NCI-H146 treated with DMSO at 0.1 percent for 48 hours (cell line): Measurements from ENCODE around the gene VIPR2.
"Not testable (repeated sequence)": the region's sequence is repeated elsewhere in the genome, so short reads cannot be mapped to it uniquely, and the experiment has no call there.

ENCODE experiments used
- DNase-seq: peaks from one replicate; lab custom pipeline; 2025; ENCODE audit not compliant: unreplicated experiment; lab: John Stamatoyannopoulos, UW

The VIPR2 gene

DNA sequence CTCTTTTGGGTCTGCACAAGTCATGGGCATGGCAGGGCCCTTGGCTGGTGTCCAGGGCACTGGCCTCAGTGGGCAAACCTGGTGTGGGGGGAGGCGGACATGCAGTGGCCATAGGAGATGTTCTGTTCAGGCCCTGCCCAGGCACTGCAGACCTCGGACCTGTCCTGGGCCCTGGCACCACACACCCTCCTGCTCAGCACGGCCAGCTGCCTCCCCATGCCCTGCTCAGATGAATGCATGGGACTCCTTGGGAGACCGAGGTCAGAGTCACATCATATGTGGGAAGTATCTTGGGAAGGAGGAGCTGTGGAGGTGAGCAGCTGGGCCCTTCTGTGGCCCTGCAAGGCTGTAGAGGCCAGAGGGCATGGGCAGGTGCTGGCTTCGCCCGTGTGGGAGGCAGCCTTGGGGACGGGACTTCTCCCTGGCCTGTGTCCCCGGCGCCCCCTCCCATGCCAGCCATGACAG lies 130.8 kb downstream of the VIPR2 start:
- no peak for DNase-seq

DNA sequence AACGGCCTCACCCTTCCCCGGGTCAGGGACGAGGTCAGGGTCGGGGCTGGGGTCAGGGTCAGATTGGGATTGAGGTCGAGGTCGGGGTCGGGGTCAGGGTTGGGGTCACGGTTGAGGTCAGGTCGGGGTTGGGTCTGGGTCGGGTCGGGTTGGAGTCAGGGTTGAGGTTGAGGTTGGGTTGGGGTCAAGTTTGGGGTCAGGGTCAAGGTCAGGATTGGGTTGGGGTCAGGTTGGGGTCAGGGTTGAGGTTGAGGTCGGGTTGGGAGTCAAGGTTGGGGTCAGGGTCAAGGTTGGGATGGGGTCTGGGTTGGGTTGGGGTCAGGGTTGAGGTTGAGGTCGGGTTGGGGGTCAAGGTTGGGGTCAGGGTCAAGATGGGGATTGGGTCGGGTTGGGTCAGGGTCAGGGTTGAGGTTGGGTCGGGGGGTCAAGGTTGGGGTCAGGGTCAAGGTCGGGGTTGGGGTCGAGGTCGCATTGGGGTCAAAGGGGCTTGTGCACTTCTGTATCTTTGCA lies 131.4 kb downstream of the VIPR2 start:
- no peak for DNase-seq

DNA sequence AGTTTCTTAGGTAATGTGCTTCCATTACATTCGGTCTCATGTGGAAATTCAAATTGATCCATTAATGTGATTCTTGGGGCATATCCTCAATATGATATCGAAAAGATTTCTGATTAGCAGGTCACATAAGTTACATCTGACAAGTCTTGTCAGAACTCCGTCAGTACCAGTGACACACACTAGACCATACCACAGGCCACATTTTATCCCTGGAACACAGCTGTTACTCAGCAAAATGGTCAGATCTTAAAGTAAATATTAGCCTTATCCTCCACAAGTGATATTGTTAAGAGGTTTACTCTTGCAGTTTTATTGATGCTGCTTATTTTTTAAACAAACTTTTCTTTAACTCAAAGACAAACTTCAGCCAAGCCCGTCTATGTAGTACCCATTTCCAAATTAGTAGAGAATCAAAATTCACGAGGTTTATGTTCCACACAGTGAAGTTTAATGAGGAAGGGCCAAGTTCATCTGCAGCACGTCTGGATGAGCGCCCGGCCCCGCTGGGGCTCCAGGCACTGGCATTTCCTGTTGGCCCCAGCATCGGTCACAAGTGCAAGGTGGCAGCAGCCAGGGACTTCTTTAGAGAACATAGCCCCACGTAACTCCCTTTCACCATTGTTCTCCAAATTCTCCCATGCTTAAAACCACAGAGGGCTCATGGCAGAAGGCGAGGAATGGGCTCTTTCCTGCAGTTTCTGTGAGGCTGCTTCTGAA lies 132.2 kb downstream of the VIPR2 start:
- DNase-seq: no peak

DNA sequence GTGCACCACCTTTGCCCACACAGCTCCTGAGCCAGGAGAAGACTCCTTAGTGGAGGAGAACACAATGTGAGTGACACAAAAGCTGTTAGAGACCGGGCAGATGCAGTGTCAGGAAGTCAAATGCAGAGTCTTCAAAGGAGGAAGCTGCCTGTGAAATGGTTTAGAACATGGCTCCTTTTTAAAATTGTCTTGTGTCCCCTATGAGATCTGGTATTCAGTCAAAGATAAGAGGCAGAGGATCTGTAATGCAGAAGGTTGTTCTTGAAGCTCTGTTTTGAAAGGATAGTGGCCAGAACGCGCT lies 133.0 kb downstream of the VIPR2 start:
- no peak for DNase-seq

DNA sequence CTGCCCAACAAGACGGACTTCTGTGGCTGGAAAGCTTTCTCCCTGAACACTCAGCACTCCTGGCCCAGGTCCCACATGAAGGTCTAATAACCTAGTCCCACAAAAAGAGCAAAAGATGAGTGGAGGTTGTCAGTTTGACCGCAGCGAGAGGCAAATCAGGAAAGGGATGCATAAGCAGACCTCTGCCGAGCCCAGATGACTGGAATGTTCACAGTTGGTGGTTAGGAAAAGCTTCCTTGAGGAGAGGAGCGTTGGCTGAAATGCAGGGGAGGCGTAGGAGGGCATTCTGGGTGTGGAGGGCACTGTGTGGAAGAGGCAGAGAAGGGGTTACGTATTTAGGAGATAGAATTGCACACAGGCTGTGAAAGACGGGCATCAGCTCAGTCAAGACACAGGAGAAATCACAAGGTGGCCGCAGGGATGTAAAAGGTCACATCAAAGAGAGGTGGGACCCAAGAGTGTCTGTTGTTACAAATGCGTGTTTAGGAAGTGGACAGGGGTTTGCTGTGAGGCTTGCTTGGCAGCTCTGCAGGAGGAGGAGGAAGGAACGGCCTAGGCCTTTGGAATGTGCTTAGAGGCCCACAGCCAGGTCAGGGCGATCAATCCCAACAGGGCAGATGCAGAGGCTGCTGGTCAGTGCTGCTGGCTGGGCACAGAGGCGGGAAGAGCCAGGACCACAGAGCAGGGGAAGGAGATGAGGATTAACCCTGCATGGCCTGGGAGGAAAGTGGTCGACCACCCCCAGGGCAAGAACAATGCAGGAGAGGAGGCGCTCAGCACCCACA lies 133.5 kb downstream of the VIPR2 start:
- no peak for DNase-seq

DNA sequence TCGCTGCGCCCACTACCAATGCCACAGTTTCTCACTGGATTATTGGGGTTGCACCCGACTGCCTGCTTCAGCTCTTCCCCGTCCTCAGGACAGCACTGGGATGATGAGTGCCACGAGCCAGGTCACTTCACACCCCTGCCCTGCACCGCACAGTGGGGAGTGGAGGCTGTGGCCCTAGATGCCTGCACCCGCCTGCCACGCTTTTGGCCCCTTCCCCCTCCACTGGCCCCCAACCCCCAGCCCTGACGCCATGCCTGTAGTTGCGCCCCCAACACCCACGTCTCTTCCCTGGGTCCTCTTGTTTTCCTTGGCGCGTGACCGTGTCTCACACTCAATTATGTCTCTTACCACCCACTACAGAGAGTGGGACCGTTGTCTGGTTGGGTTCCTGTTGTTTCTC lies 134.3 kb downstream of the VIPR2 start:
- DNase-seq: no peak

DNA sequence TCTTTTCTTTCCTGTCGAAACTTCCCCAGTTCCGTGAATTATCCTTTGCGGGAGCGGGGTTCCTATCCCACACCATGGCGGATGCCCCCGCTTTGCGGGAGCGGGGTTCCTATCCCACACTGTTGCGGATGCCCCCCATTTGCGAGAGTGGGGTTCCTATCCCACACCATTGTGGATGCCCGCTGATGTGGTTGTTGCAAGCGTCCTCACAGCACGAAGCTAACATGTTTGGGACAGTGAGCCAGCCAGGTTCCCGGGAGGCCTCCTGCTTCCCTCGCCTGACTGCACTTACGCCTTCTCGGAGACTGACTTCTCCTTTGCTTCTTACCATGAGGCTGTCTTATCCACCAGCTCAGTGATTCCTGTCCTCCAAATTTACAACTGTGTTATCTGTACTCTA lies 134.7 kb downstream of the VIPR2 start:
- no peak for DNase-seq

DNA sequence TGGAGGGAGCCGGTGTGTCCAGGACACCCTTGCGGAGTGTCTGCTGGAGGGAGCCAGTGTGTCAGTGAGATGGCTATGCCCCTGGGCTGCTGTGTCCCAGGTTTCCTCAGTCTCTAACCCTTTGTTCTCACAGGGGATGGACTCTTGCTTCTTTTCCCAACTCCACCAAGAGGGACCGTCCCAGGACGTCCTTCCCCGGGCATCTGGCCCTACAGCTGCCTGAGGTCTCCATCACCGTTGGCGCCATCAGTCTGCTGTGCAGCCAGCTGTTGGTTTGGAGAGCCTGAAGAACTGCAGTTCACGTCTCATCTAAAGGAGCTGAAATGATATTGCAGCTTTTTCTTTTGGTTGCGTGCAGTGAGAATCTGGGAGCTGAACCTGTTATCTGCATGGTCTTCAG lies 136.2 kb downstream of the VIPR2 start:
- DNase-seq: no peak

DNA sequence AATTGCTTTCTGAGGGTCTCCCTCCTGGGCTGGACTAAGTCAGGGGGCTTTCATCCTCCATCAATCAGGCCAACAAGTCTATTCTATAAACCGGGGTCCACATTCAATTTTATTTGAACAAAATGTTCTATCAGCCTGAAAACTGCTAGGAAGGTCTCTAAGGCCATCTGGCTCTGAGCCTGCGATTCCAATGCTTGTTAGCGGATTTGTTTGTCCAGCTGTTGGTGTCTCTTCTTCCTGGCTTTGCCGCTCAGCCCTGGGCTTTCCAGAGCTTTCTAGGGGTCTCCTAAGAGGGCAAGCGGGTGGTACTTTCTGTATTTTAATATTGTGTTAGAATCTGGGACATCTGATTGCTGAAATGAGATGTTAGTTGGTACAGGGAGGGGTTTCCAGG lies 136.7 kb downstream of the VIPR2 start:
- DNase-seq: no peak

DNA sequence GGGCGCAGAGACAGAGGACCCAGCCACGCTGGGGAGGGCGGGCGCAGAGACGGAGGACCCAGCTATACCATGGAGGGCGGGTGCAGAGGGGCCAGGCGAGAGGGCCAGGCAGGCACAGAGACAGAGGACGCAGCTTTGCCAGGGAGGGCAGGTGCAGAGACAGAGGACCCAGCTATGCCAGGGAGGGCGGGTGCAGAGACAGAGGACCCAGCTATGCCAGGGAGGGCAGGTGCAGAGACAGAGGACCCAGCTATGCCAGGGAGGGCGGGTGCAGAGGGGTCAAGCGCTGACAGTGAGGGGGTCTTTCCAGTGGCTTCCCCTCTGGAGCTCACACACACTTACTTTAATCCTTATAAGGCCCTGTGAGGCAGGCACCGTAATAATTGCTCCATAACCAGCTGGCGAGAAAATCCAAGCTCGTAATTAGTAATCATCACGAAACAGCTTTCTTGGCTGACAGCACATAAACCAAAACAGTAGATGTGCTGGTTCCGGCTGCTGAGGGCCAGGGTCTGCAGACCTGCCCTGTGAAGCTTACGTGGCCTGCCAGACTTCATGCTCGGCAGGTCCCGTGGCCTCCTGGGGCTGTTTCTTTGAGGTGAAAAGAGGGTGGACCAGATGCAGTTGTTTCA lies 137.2 kb downstream of the VIPR2 start:
- no peak for DNase-seq

DNA sequence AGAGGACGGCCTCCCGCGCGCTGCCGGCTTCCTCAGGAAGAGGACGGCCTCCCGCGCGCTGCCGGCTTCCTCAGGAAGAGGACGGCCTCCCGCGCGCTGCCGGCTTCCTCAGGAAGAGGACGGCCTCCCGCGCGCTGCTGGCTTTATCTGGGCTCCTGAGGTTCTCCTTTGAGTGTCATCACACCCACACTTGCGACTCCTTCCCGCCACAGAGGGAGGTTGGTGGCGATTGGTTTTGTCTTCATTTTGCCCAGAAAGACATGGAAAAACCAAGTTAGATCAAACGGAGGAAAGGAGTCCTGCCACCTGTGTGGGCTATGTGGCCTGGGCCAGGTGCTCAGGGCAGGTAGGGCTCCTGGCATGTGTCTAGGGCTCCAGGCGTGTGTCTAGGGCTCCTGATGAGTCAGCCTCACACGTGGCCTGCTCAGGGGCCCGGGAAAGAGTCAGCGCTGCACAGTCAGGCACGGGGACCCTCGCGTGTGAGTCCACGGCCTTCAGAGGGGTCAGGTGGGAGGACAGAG lies 138.0 kb downstream of the VIPR2 start:
- DNase-seq: no peak

DNA sequence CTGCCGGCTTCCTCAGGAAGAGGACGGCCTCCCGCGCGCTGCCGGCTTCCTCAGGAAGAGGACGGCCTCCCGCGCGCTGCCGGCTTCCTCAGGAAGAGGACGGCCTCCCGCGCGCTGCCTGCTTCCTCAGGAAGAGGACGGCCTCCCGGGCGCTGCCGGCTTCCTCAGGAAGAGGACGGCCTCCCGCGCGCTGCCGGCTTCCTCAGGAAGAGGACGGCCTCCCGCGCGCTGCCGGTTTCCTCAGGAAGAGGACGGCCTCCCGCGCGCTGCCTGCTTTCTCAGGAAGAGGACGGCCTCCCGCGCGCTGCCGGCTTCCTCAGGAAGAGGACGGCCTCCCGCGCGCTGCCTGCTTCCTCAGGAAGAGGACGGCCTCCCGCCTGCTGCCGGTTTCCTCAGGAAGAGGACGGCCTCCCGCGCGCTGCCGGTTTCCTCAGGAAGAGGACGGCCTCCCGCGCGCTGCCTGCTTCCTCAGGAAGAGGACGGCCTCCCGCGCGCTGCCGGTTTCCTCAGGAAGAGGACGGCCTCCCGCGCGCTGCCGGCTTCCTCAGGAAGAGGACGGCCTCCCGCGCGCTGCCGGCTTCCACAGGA lies 138.6 kb downstream of the VIPR2 start:
- DNase-seq: not testable (repeated sequence)

DNA sequence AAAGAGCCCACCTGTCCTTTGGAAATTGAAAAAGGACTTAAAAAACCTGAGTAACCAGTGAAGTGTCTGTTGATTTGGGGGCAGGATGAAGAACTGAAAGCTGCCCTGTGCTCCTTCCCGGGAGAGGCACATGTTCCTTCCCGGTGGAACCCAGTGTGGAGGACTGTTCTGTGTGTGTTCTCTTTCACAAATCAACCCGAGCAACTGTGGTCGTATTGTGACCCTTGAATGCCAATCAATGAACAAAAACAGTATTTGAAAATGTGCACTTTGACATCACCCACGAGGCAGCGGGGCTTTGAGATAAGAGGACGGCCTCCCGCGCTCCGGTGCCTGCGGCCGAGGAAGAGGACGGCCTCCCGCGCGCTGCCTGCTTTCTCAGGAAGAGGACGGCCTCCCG lies 139.0 kb downstream of the VIPR2 start:
- DNase-seq: no peak

DNA sequence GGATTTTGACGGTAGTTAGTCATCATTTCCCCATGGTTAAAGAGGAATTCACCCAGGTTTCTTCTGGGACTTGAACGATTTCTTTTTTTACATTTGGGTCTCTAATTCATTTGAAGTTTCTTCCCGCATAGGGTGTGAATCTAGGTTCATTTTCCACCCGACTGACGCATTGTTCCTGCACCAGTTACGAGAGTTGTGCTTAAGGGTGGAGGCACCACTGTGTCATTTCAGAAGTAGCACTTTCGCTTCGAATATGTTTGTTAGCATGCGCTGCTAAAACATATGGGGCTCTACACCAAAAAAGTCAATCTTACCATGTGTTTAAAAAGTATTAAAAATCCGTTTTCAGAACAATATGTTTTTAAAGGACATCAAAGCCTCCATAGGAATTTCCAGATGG lies 140.3 kb downstream of the VIPR2 start:
- DNase-seq: no peak

DNA sequence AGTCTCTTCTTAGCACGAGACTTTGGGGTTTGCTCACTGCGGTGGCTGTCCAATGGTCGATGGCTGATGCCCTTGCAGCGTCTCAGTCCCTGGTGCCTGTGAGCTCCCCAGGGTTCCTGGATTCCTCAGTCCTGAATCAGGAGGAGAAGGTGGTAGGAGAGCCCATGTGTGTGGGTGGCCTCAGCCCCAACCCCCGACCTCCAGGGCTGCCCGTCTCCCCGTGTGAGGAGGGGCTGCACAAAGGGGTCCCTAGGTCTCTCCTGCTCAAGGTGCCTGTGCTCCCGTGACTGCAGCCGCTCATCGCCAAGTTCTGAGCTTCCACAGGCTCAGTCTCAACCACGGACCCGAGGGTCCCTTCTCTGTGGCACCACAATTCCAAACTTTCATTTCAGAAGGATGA lies 142.9 kb downstream of the VIPR2 start:
- DNase-seq: no peak

DNA sequence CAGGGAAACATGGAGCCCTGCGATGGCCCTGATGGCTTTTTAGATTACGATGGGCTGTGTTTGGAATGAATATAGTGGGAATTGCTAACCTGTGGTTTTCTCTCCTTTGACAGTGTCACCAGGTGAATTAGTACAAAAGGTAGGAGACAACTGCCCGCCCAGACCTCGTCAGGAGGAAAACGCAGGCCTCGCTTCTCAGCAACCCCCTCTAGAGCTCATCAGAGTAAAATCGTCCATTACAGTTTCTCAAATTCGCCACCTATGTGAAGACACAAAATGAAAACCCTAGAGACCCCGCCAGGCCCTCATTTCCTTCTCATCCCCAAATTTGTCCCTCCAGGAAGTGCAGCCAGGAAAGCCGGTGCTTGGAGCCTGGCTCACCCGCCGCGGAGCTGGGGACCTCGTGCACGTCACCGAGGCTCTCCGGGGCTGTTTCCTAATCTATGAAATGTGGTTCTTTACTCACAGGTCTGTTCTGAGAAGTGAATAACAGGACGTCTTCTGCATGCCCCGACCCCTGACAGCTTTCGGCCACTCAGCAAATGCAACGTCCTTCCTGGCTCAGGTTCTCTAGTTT lies 143.7 kb downstream of the VIPR2 start:
- DNase-seq: no peak

DNA sequence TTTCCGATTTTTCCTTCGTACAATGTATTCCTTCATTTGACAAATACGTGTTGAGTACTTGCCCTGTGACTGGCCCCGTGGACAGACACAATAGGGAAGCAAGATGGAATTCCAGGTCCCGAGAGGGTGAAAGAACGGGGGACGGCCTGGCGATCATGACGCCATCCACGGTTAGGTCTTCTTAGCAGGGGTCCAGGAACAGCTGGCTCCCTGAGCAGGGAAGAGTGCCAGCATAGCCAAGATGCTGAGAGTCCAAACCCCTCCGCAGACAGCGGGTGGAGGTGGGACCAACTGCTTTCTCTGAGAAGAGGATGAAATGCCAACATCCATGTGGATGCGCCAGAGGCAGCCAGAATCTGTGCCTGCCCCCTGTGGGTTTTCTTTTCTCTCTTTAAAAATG lies 144.6 kb downstream of the VIPR2 start:
- no peak for DNase-seq

DNA sequence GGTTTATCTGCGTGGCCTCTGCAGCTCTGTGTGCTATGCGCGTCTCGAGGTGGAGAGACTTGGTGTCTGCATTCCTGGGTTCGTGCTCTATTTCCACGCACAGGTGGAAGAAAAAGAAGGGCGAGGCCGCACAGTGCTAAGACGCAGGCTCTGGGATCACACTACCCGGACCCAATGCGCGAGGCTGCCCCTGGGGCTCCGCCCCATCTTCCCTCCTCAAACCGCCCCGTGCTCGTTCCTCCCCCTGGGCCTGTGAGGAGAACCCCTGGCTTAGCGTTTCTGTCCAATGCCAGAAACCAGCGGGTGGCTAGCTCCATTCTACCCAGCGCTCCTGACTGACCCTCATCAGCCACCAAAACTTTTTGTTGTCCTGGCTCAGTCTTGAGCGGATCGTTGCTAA lies 145.2 kb downstream of the VIPR2 start:
- no peak for DNase-seq

DNA sequence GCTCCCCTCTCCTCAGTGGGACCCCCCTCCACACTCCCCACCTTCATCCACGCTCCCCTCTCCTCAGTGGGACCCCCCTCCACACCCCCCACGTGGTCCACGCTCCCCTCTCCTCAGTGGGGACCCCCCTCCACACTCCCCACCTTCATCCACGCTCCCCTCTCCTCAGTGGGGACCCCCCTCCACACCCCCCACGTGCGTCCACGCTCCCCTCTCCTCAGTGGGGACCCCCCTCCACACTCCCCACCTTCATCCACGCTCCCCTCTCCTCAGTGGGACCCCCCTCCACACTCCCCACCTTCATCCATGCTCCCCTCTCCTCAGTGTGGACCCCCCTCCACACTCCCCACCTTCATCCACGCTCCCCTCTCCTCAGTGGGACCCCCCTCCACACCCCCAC lies 146.4 kb downstream of the VIPR2 start:
- DNase-seq: not testable (repeated sequence)

DNA sequence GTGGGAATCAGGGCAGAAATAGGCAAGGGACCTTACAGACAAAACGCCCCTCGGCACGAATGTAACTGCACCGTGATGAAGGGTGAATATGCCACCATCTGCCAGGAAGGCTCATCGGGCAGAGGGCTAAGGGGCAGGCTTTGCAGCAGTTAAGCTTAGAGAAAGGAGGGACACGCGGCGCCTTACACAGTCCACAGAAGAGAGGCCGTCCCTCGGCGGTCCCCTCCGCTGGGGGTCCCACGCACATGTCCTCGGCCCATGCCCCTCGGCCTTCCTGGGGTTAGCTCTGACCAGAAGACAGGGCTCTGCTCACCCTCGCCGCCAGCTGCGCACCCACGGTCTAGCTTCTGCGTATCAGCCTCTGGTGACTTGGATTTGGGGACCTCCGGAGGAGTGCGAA lies 147.2 kb downstream of the VIPR2 start:
- DNase-seq: no peak

DNA sequence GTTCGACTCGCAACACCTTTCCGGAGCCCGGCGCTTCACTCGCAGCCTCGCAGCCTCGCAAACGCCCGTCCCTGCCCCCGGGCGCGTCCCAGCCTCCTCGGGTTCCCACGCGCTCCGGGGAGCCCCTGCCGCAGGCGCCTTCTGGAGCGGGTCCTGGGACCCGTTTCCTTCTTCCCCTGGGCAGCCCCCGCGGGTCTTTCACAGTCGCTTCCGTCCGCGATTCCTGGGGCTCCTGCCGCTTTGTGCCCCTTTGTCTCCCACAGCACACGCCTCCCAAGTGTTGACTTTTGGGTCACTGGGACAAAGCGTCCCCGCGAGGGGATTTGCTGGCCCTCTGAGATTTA lies 147.6 kb downstream of the VIPR2 start:
- DNase-seq: no peak
